T-helper 2 cell treated with Interferon-gamma antibody and Interleukin-4, amounts not matched to agents 100 ng/mL and 5 ng/mL, for 36 hours (primary cell): Measurements from ENCODE around the gene HPN. TPM values are rescaled to one million over a fixed set of nuclear protein-coding genes. Genes with fewer than 3 reads are reported as not detected.

Experiments
- total RNA-seq: library from RNA; stranded (reverse); gene quantifications from 2 replicates; pipeline ENCODE4 v1.2.3, GENCODE V29; 2022

Gene HPN
- total RNA-seq, 1 donor from 2014 or later: not detected

Other genes starting within 250 kb of the HPN start
- gene ZNF30, start 114.8 kb upstream of the HPN start, total RNA-seq: 2.2 and 2.8 TPM in 2 replicates
- 13.7 and 14.8 TPM in 2 replicates for gene ZNF792, start 77.5 kb upstream of the HPN start, total RNA-seq
- 67.3 TPM in 2 replicates for gene GRAMD1A, start 41.4 kb upstream of the HPN start, total RNA-seq
- 0.50 and 0.52 TPM in 2 replicates for gene SCN1B, start 11.3 kb upstream of the HPN start, total RNA-seq
- not detected in 2 replicates for gene FXYD3, start 74.1 kb downstream of the HPN start, total RNA-seq
- gene LGI4, start 93.3 kb downstream of the HPN start, total RNA-seq: 0.27 TPM in 2 replicates
- gene FXYD1, start 97.1 kb downstream of the HPN start, total RNA-seq: 0.23 and 0.70 TPM in 2 replicates
- gene FXYD7, start 101.5 kb downstream of the HPN start, total RNA-seq: 0.70 and 1.9 TPM in 2 replicates
- gene FXYD5, start 113.0 kb downstream of the HPN start, total RNA-seq: 354 and 374 TPM in 2 replicates
- gene FAM187B, start 187.0 kb downstream of the HPN start, total RNA-seq: not detected in 2 replicates
- 0.70 and 1.2 TPM in 2 replicates for gene LSR, start 207.3 kb downstream of the HPN start, total RNA-seq
- gene USF2, start 227.2 kb downstream of the HPN start, total RNA-seq: 132 and 139 TPM in 2 replicates
- gene HAMP, start 240.8 kb downstream of the HPN start, total RNA-seq: 0.36 and 0.39 TPM in 2 replicates